Activated CD8-positive, alpha-beta memory T cell treated with anti-CD3 and anti-CD28 coated beads for 48 hours (primary cell): ENCODE results near the gene RDH12.
"Not testable (repeated sequence)": the region's sequence is repeated elsewhere in the genome, so short reads cannot be mapped to it uniquely, and the experiment has no call there.

ENCODE experiments used
- DNase-seq, 3 experiments: peaks; one replicate each; pipeline ENCODE4 v3.0.0-alpha.2; 2020; ENCODE audit warnings: low read depth in 2 of 3, low spot score in 2 of 3

Gene RDH12

GRCh38 chr14:67701492-67701891 lies at the start of gene RDH12:
Gene RDH12 (plus strand): TSS chr14:67701886. CDS start chr14:67722643, 20,757 bp downstream.
- DNase-seq = not testable (repeated sequence)

GRCh38 chr14:67652189-67652588 lies 49.5 kb upstream of the RDH12 start:
- no peak for DNase-seq

GRCh38 chr14:67653651-67654280 lies 47.9 kb upstream of the RDH12 start:
- no peak for DNase-seq

- DNase-seq = no peak
These were observed 38.1 kb upstream of the RDH12 start for GRCh38 chr14:67663633-67664032.

GRCh38 chr14:67665868-67666267 lies 35.8 kb upstream of the RDH12 start:
- no peak for DNase-seq

GRCh38 chr14:67666750-67667449 lies 34.8 kb upstream of the RDH12 start:
- DNase-seq = no peak

GRCh38 chr14:67668559-67668958 lies 33.1 kb upstream of the RDH12 start:
- no peak for DNase-seq

- no peak for DNase-seq
These were observed 28.2 kb upstream of the RDH12 start for GRCh38 chr14:67673451-67673850.

- DNase-seq = peak; percentile 23 to 32 (median 27)
These were observed 27.6 kb upstream of the RDH12 start for GRCh38 chr14:67674139-67674479.

GRCh38 chr14:67674480-67675218 lies 27.0 kb upstream of the RDH12 start, which contains the start of gene VTI1B:
Gene VTI1B (minus strand): TSS chr14:67674632. CDS start chr14:67674489, 143 bp downstream.
- DNase-seq = peak; percentile 57 to 64 (median 59)

- DNase-seq = no peak
These were observed 26.5 kb upstream of the RDH12 start for GRCh38 chr14:67675219-67675582.

- DNase-seq = no peak
These were observed 22.7 kb upstream of the RDH12 start for GRCh38 chr14:67679006-67679405.

GRCh38 chr14:67680121-67680602 lies 21.5 kb upstream of the RDH12 start:
- no peak for DNase-seq

GRCh38 chr14:67680941-67681340 lies 20.7 kb upstream of the RDH12 start:
- DNase-seq = no peak

GRCh38 chr14:67683842-67684241 lies 17.8 kb upstream of the RDH12 start:
- no peak for DNase-seq

GRCh38 chr14:67690011-67690410 lies 11.7 kb upstream of the RDH12 start:
- no peak for DNase-seq

GRCh38 chr14:67694791-67695393 lies 6.8 kb upstream of the RDH12 start:
- peak; percentile 39 to 49 (median 48) for DNase-seq

GRCh38 chr14:67695394-67695949 lies 6.2 kb upstream of the RDH12 start, which contains the start of gene RDH11:
Gene RDH11 (minus strand): TSS chr14:67695764. CDS start chr14:67695703, 61 bp downstream.
- peak; percentile 43 to 58 (median 53) for DNase-seq

- DNase-seq = no peak
These were observed 4.7 kb upstream of the RDH12 start for GRCh38 chr14:67697006-67697405.

GRCh38 chr14:67698179-67698578 lies 3.5 kb upstream of the RDH12 start:
- no peak for DNase-seq

GRCh38 chr14:67703997-67704396 lies 2.3 kb downstream of the RDH12 start:
- DNase-seq = no peak
